HG03575 (cell line): ENCODE data around the gene BOD1L2.

ENCODE experiments used
- ATAC-seq: cut with Tn5 transposase; IDR thresholded peaks from one replicate; pipeline ENCODE4 v1.9.1; 2021; ENCODE audit not compliant: unreplicated experiment, insufficient number of reproducible peaks, low FRiP score; ENCODE audit errors: extremely low read depth

BOD1L2 gene

GRCh38 chr18:57146956-57147636, at the start of gene BOD1L2:
Gene BOD1L2, plus strand, starts transcription at chr18:57147087. Its CDS starts 226 bp downstream, at chr18:57147313.
- no peak for ATAC-seq

DNA sequence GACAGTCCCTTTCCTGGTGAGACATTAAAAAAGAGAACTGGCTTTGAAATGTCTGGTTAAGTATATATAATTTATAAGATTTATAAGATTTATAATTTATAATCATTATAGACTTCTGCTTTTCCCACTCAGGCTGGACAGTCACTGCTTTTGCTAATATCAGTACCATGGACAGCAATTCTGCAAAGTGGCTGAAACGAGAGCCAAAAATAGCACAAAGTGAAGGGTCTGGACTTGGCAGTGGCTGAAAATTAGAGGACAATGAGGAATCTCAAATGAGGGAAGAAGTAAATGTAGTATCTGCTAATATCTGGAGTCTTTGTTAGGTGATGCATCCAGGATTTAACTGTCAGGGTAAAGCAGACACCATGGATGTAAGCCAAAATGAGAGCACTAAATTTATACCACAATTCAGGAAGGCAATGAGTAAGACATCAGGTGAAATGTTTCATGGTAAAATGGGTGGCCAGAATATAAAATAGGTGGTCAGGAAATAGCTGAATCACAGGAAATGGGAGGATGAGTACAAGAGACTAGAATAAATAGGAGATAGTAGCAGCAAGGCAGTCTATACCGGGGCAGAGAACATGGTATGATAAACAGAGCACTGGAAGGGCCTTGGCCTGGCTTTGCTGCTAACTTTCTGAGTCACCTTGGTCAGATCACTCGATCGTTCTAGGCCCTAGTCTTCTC, 39.6 kb upstream of the BOD1L2 start:
- ATAC-seq = no peak

- no peak for ATAC-seq
These were observed 36.6 kb upstream of the BOD1L2 start for GRCh38 chr18:57110290-57110689.

GRCh38 chr18:57113799-57114420, 33.0 kb upstream of the BOD1L2 start:
- no peak for ATAC-seq

DNA sequence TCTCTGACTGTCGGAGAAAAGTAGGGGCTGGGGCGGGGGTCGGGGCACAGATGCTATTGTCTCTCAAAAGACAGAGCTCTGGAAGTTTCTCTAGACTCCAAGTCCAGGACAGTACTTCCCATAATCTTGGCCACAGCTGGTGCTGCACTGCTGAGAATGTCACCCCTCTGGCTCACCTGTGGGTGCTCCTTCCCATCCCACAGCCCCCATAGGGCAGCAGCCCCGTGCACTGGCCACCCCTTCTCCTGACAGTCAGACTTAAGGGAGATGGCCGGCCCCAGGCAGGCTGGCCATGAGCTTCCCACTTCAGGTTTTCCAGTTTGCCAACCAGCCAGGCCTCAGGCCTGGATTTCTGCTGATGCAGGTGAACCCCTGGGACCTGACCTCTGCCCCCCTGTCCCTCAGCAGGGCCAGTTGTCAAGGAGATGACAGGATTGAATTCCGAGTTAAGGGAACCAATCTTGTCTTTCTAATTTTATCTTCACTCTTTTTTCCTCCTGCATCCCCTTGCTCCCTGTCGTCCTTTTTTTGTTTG, 30.2 kb upstream of the BOD1L2 start:
- no peak for ATAC-seq

- ATAC-seq = no peak
These were observed 25.3 kb upstream of the BOD1L2 start for GRCh38 chr18:57121542-57122112.

- no peak for ATAC-seq
These were observed 23.9 kb upstream of the BOD1L2 start for GRCh38 chr18:57122936-57123510.

GRCh38 chr18:57125627-57126026, 21.3 kb upstream of the BOD1L2 start:
- ATAC-seq = no peak

DNA sequence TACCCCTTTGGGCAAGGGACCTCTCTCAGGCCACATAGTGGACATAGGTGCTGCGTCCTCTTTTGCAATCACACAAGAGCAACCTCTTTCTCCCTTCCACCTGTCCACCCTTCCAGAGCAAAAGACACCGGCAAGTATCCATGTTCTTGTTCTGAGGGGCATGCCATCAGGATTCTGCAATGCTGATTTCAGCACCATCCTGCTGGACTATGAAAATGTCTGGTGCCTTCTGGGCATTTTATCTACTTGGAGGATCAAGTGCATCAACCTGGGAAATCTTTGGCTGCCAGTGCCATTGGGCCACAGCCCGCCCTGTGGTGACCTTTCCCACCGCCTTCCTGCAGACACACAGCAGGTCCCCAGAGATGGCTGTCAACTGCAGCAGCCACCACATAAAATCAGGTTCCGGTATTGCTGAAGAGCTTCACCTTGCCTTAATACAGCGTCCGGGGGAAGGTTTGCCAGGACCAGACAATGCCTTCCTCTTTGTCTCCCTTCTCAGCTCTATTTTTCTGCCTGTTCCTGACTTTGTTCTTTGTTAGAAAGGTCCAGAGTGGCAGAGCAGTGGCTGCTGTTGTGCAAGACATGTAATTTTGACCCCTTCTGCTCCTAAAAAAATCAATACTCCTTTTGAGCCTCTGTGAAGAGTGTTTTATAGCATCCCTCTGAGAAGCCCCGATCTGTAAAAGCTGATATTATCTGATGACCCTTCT, 18.5 kb upstream of the BOD1L2 start:
- ATAC-seq = no peak

DNA sequence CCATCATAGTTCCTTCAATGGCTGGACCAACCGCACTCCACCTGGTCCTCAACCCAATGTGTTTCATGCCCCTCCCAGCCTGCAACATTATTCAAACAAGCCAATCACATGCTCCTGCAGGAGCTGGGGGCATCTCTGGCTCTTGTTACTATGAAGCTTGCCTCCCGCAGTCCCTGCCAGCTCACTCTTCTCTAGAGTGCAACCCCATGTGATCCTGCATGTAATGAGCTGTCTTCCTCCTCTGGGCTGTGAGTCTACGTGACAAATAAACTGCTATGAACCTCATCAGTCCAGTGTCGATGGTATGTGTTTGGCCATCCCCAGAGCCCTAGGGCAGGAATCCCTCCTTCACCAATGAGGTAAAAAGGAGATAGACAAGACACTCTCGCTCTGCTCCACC, 15.8 kb upstream of the BOD1L2 start:
- no peak for ATAC-seq

DNA sequence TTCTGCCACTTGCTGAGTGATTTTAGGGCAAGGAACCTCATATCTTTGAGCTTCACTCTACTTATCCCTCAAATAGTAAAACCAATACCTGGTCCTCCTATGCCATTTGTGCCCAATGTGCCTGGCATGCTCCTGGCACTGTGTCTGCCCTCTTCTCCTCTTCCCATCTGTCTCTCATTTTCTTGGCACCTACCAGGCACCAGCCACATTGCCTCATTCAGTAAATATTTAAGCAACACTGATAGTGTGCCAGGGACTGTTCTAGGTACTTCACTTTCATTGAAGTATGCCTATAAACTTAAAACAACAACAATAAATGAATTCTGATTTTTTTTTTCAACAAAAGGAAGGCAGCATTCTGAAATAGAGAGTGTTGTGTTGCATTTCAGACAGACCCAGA, 15.1 kb upstream of the BOD1L2 start:
- no peak for ATAC-seq

DNA sequence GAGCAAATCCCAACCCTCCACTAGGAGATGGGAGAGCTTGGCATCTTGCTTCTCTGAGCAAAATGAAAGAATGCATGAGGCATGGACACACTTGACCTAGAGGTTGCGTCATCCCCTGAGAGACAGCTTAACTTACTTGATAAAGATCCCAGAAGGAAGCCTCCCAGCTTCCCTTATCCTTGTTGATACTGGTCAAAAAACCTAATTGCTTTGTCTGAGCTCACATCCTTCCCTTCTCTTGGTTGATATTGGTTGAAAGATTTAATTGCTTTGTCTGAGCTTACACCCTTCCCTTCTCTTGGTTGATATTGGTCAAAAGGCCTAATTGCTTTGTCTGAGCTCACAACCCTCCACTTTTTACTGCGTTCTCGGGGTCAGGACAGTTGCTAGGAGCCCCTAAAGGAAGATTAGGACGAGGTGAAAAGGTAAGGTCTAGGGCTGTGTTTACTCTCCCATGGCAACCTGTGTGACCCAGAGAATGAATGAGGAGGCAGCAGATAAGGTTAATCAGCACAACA, 12.2 kb upstream of the BOD1L2 start:
- ATAC-seq = no peak

DNA sequence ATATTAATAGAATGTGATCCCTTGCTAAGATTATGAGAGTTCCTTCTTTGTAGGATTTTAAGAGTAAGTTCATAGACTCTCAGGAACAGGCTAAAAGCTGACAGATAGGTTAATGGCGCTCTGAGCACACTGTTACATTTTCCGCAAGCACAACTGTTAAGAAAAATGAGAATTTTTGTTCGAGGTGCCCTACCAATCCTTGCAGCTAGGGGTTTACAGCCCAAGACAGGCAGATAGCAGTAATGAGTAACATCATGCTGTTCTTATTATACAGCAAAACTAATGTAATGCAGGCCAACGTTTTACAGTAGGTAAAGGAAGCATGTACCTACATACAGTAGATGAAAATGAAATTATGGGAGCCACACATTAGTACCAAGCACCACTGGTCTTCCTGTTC, 11.2 kb upstream of the BOD1L2 start:
- no peak for ATAC-seq

DNA sequence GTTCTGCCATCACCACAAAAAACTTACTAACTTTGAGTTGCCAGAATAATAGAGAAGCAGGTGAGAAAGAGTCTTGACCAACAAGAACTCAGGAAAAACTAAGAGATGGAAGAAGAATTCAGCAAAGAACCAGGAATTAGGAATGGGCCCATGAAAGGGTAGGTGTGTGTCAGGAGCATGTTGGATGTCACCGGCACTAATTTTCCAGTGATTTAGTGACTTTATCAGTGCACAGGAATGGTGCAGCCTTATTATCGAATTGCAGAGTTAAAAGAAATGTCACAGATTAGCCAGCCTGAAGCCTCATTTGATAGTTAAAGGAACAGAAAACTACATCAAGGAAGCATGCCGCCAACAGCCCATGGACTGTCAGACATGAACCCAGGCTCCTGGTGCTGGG, 9.0 kb upstream of the BOD1L2 start:
- no peak for ATAC-seq

- no peak for ATAC-seq
These were observed 5.4 kb upstream of the BOD1L2 start for GRCh38 chr18:57141208-57142129.

DNA sequence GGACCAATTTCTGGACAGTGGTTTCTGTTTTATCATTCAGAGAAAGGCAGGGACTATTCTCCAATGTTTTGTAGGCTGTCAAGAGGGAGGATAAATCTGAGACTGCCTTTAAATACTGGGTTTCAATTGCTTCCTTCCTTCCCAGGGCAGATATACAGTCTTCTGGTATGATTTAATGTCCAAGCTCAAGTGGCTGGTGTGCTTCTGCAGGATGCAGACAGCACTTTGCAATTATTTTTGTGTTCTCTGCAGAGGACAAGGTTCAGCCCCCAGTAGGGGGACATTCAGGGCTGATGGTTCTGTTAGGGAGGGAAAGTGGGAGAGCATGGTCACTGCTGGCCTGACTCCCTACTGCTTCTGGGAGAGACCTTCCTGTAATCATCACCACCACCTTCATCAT, 4.6 kb upstream of the BOD1L2 start:
- ATAC-seq = no peak

DNA sequence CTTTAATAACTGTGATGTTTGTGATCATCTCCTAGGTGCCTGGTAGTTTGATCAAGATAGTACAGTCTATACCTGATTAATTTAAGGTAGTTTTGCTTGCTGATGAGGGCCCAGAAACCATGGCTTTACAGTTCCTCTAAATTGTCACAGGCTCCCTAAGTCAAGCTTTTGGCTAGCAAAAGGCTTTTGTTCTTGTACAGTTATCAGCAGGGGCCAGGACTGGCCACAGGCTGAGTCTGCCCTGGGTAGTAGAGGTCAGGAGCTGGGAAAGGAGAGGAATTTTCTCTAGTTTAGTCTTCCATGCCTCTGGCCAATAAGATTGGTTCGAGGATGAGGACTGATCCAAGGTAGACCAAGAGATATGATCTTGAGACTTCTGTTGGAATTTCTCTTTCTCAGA, 3.6 kb upstream of the BOD1L2 start:
- no peak for ATAC-seq

GRCh38 chr18:57148263-57148662, 1.4 kb downstream of the BOD1L2 start:
- ATAC-seq = no peak
